ENCODE data around the gene PRKCH. TPM values are rescaled to one million over a fixed set of nuclear protein-coding genes. Genes with fewer than 3 reads are reported as not detected.

Gene PRKCH
- total and polyA plus RNA-seq, 2 donors (not counting 3 experiments of a cell fraction or from before 2014, with no cell fraction given), result 97.7 to 103 TPM

DNA sequence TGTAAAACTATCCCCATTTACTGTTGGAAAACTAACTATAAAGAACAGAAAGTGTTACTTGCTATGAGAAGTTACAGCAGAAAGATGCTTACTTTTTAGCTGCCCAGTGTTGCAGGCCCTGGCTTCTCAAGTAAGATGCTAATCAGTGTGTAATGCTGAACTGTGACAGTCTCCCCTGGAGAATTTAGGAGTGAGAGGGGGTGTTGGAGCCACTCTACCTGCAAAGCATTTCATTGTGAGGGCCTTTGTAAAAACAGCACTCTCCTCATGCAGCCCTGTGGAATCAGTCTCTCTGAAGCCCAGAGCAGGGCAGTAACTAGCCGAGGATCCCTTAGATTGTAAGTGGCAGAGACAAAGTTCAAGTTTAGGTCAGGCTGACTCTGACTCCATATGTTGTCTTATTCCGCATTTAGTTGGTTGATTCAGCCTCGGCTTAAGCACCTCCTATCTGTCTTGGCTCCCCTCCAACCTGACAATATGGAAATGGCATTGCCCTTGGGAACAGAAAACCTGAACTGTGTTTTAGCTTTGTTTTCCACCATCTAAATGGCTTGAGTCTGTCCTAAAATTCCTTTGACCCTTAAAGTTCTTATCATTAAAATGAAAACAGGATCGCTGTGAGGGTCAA lies 141.3 kb downstream of the PRKCH start:
- Histone ChIP-seq H3K4me3 (replicated peaks in 1 of 3; ENCODE audit: insufficient read depth in 1 of 3, low read depth in 1 of 3, low read length in 3 of 3) (no peak overlapping the region), H3K9me1 (replicated peaks; ENCODE audit: control insufficient read depth, extremely low read depth, insufficient read depth, low read length) (no peaks in the 10 kb centered on the region), H3K79me2 (ENCODE audit: control insufficient read depth, insufficient read depth, low read length) (peaks cover 18% of the 10 kb centered on the region), H3K36me3 (ENCODE audit: control insufficient read depth in 2 of 2, extremely low read depth in 1 of 2, insufficient read depth in 2 of 2, low read length in 2 of 2) (peaks cover 14 to 17% of the 10 kb centered on the region in 2 experiments), H3K9me3 (replicated peaks; ENCODE audit: control insufficient read depth, insufficient read depth, low read length) (no peaks in the 10 kb centered on the region), H3K4me2 (ENCODE audit: insufficient read depth, low read length) (peak overlapping the region; percentile 59), H3K27ac (ENCODE audit: insufficient read depth, low read depth, low read length) (peak overlapping the region; percentile 58), H3K4me1 (ENCODE audit: control insufficient read depth, extremely low read depth, insufficient read depth, low read length) (peaks cover 26% of the 10 kb centered on the region), H3K9ac (replicated peaks; ENCODE audit: extremely low read depth, insufficient read depth, low read length) (peak overlapping the region; percentile 46), H4K20me1 (replicated peaks; ENCODE audit: control insufficient read depth, extremely low read depth, insufficient read depth, low read length) (no peaks in the 10 kb centered on the region), H3K27me3 (ENCODE audit: control insufficient read depth in 2 of 2, insufficient read depth in 2 of 2, low read length in 2 of 2) (no peaks in the 10 kb centered on the region), H2AFZ (ENCODE audit: low read depth, low read length) (no peak overlapping the region)
- intact Hi-C loops (cut with micrococcal nuclease) (loop anchor here (5.0 kb wide), 1 partner anchor 430 kb away; no protein-coding TSS in a partner anchor), dilution Hi-C loops (cut with MboI; ENCODE audit: extremely low pct_ligation_motif_present, low sequenced_read_pairs) (loop anchor here (25.0 kb wide), 2 partner anchors 175 to 275 kb away; partner anchors contain the start of gene TMEM30B)
- ChIA-PET CTCF (interaction anchor here (0.9 to 3.5 kb wide), 6 partner anchors 8 to 664 kb away, joined by 3 to 40 read pairs (median 4); no protein-coding TSS in a partner anchor), POLR2A (no interaction called here)
- no TSS peak for BruUV-seq (replicated peaks)
- FAIRE-seq (peak; percentile 81), DNase-seq (ENCODE audit: low read depth, low spot score) (peak; percentile 73)
- TF ChIP-seq POLR2A (IDR thresholded peaks at IDR 0.05; ENCODE audit: low read depth, low read length), result no peak
- TF ChIP-seq POLR2AphosphoS5 (IDR thresholded peaks at IDR 0.05; ENCODE audit: insufficient read depth, low read depth, low read length), result no peak
- no peak for TF ChIP-seq MYC (IDR thresholded peaks at IDR 0.05; ENCODE audit: low read depth, low read length)
- TF ChIP-seq GATA2 (IDR thresholded peaks at IDR 0.05; ENCODE audit: insufficient read depth, insufficient read length, low read depth, low read length), result no peak
- TF ChIP-seq JUN (IDR thresholded peaks at IDR 0.05; ENCODE audit: borderline replicate concordance, insufficient read depth, insufficient read length, low read depth), result no peak
- TF ChIP-seq, protein P1, sequence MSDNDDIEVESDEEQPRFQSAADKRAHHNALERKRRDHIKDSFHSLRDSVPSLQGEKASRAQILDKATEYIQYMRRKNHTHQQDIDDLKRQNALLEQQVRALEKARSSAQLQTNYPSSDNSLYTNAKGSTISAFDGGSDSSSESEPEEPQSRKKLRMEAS (IDR thresholded peaks at IDR 0.05; ENCODE audit: insufficient read depth, insufficient read length), result no peak
- TF ChIP-seq, protein P2, sequence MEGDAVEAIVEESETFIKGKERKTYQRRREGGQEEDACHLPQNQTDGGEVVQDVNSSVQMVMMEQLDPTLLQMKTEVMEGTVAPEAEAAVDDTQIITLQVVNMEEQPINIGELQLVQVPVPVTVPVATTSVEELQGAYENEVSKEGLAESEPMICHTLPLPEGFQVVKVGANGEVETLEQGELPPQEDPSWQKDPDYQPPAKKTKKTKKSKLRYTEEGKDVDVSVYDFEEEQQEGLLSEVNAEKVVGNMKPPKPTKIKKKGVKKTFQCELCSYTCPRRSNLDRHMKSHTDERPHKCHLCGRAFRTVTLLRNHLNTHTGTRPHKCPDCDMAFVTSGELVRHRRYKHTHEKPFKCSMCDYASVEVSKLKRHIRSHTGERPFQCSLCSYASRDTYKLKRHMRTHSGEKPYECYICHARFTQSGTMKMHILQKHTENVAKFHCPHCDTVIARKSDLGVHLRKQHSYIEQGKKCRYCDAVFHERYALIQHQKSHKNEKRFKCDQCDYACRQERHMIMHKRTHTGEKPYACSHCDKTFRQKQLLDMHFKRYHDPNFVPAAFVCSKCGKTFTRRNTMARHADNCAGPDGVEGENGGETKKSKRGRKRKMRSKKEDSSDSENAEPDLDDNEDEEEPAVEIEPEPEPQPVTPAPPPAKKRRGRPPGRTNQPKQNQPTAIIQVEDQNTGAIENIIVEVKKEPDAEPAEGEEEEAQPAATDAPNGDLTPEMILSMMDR (IDR thresholded peaks at IDR 0.05; ENCODE audit: extremely low read depth in 1 of 2, insufficient read depth in 1 of 2, low read depth in 1 of 2, low read length in 2 of 2), result no peak
- peak; percentile 47 for TF ChIP-seq FOS (IDR thresholded peaks at IDR 0.05; ENCODE audit: borderline replicate concordance, insufficient read depth, low read length)
- no peak for TF ChIP-seq EZH2 (IDR thresholded peaks at IDR 0.05; ENCODE audit: borderline replicate concordance, low read depth, low read length, severe bottlenecking)
